Smooth muscle cell (in vitro differentiated cells): Measurements from ENCODE around the gene BLVRA. TPM values are rescaled to one million over a fixed set of nuclear protein-coding genes. Genes with fewer than 3 reads are reported as not detected.

Experiments
- DNase-seq: peaks from one replicate; lab custom pipeline; 2025; ENCODE audit not compliant: unreplicated experiment; lab: John Stamatoyannopoulos, UW
- H2AFZ ChIP-seq: fragments of 200-600 bp; sonication (generic); 2 replicates; pipeline ENCODE4 v1.6.0; 2016; ENCODE audit warnings: antibody characterized with exemption, low read depth, mild to moderate bottlenecking
- H3F3A ChIP-seq: fragments of 200-600 bp; sonication (generic); 2 replicates; pipeline ENCODE4 v1.6.0; 2017; ENCODE audit warnings: antibody characterized with exemption, low read depth
- H3K27ac ChIP-seq: fragments of 200-600 bp; sonication (generic); 2 replicates; pipeline ENCODE4 v1.5.1; 2016; ENCODE audit warnings: low read depth, mild to moderate bottlenecking
- H3K27me3 ChIP-seq: fragments of 200-600 bp; sonication (generic); 2 replicates; pipeline ENCODE4 v1.6.1; 2016; ENCODE audit warnings: low read depth, mild to moderate bottlenecking
- H3K36me3 ChIP-seq: fragments of 200-600 bp; sonication (generic); 2 replicates; pipeline ENCODE4 v1.5.1; 2016; ENCODE audit warnings: low read depth
- H3K4me1 ChIP-seq: fragments of 200-600 bp; sonication (generic); 2 replicates; pipeline ENCODE4 v1.5.1; 2016; ENCODE audit warnings: low read depth
- H3K4me2 ChIP-seq: fragments of 200-600 bp; sonication (generic); 2 replicates; pipeline ENCODE4 v1.6.0; 2016; ENCODE audit warnings: mild to moderate bottlenecking
- H3K4me3 ChIP-seq: fragments of 200-600 bp; sonication (generic); 2 replicates; pipeline ENCODE4 v1.5.1; 2016; ENCODE audit warnings: mild to moderate bottlenecking
- H3K79me2 ChIP-seq: fragments of 200-600 bp; sonication (generic); 2 replicates; pipeline ENCODE4 v1.6.0; 2016; ENCODE audit warnings: low read depth, mild to moderate bottlenecking
- H3K9ac ChIP-seq: fragments of 200-600 bp; sonication (generic); 2 replicates; pipeline ENCODE4 v1.6.0; 2016; ENCODE audit warnings: low read depth
- H3K9me3 ChIP-seq: fragments of 200-600 bp; sonication (generic); replicated peaks from 2 replicates; pipeline ENCODE4 v1.5.1; 2016; ENCODE audit warnings: low read depth
- H4K20me1 ChIP-seq: fragments of 200-600 bp; sonication (generic); 2 replicates; pipeline ENCODE4 v1.6.0; 2016; ENCODE audit warnings: low read depth
- CTCF ChIP-seq: fragments of 200-600 bp; sonication (generic); IDR thresholded peaks from 2 replicates; pipeline ENCODE4 v1.5.1; 2017; ENCODE audit warnings: borderline replicate concordance, mild to moderate bottlenecking, antibody characterized with exemption; ENCODE audit not compliant: insufficient read depth, poor library complexity, severe bottlenecking
- WGBS: methylation state at CpG from one replicate; pipeline ENCODE4 v1.1.7; 2016; ENCODE audit warnings: low lambda C conversion rate; 5-methylcytosine and 5-hydroxymethylcytosine counted together
- polyA plus RNA-seq: library from polyadenylated mRNA; unstranded; fragments of >200 nt; fragmentation: Nextera tagmentation; extraction: Ambion mirVana; gene quantifications from 2 replicates; pipeline ENCODE4 v1.2.1, GENCODE V29; 2016
- total RNA-seq: library from RNA; depleted of rRNA; stranded (reverse); fragments of >200 nt; gene quantifications from 2 replicates; pipeline ENCODE4 v1.2.3, GENCODE V29; 2014

Gene BLVRA
- total and polyA plus RNA-seq, 2 experiments from 2014 or later: 24.6 to 65.4 TPM

DNA sequence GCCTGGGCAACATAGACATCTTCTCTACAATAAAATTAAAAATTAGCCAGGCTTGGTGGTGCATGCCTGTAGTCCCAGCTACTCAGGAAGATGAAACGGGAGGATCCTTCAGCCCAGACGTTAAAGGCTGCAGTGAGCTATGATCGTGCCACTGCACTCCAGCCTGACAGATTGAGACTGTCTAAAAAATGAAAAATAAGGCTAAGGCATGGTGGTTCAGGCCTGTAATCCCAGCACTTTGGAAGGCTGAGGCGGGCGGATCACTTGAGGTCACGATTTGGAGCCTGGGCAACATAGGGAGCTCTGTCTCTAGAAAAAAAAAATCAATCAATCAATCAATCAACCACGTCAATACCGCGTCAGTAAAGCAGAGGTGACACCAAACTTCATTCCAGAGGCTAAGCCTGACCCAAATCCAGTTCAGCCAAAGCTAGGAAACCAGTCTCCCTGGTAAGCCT, 79.8 kb downstream of the BLVRA start:
- TF ChIP-seq CTCF: no peak
- DNase-seq: no peak
- H3K79me2 ChIP-seq: no peaks in the 10 kb centered on the region
- peak overlapping the region; percentile 82 for H3K4me2 ChIP-seq
- H3K27me3 ChIP-seq: no peaks in the 10 kb centered on the region
- 87% methylated on average over 9 of the region's 9 CpGs for WGBS
- no peaks in the 10 kb centered on the region for H3K36me3 ChIP-seq
- no peaks in the 10 kb centered on the region for H3F3A ChIP-seq
- no peaks in the 10 kb centered on the region for H3K9me3 ChIP-seq
- no peaks in the 10 kb centered on the region for H4K20me1 ChIP-seq
- peak overlapping the region; percentile 16 for H3K9ac ChIP-seq
- peak overlapping the region; percentile 39 for H3K4me3 ChIP-seq
- peak overlapping the region; percentile 73 for H2AFZ ChIP-seq
- H3K4me1 ChIP-seq: no peaks in the 10 kb centered on the region
- H3K27ac ChIP-seq: no peak overlapping the region

- DNase-seq: no peak
- no peaks in the 10 kb centered on the region for H3K4me1 ChIP-seq
- H2AFZ ChIP-seq: no peak overlapping the region
- H3K4me2 ChIP-seq: no peak overlapping the region
- no peaks in the 10 kb centered on the region for H3K27me3 ChIP-seq
- no peaks in the 10 kb centered on the region for H4K20me1 ChIP-seq
- no peaks in the 10 kb centered on the region for H3K79me2 ChIP-seq
- no peak for TF ChIP-seq CTCF
- H3F3A ChIP-seq: no peaks in the 10 kb centered on the region
- H3K4me3 ChIP-seq: no peak overlapping the region
- H3K27ac ChIP-seq: no peak overlapping the region
- no peaks in the 10 kb centered on the region for H3K36me3 ChIP-seq
- H3K9me3 ChIP-seq: no peaks in the 10 kb centered on the region
- 94% methylated on average over 4 of the region's 4 CpGs for WGBS
- no peak overlapping the region for H3K9ac ChIP-seq
These were observed 84.8 kb downstream of the BLVRA start for GRCh38 chr7:43843296-43843695.

DNA sequence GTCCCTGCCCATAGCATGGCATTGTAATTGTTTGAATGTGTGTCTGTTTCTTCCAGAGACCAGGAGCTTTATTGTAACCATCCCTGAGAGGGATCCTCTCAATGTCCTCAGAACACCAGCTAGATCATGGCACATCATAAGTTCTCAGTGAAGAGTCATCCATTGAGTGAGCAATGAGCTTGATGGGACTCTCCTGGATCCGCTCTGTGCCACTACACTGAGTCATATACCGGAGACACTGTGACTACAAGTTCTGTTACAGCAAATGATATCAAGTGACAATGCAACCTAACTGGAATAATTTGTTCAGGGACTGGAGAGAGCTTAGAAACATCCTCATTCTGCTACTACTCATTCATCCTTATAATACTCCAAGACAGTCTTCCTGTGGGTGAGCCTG, 85.8 kb downstream of the BLVRA start:
- Histone ChIP-seq H4K20me1 (no peaks in the 10 kb centered on the region), H3K4me1 (no peaks in the 10 kb centered on the region), H3K9ac (no peak overlapping the region), H3K4me2 (no peak overlapping the region), H3K79me2 (no peaks in the 10 kb centered on the region), H3K36me3 (no peaks in the 10 kb centered on the region), H3K9me3 (no peaks in the 10 kb centered on the region), H2AFZ (no peak overlapping the region), H3K4me3 (no peak overlapping the region), H3K27me3 (no peaks in the 10 kb centered on the region), H3K27ac (no peak overlapping the region), H3F3A (no peaks in the 10 kb centered on the region)
- no peak for DNase-seq
- TF ChIP-seq CTCF: no peak
- 93% methylated on average over 2 of the region's 2 CpGs for WGBS

GRCh38 chr7:43844662-43845061, 86.2 kb downstream of the BLVRA start:
- no peaks in the 10 kb centered on the region for H3K9me3 ChIP-seq
- H4K20me1 ChIP-seq: no peaks in the 10 kb centered on the region
- WGBS: 95% methylated on average over 2 of the region's 2 CpGs
- H2AFZ ChIP-seq: no peak overlapping the region
- H3K4me3 ChIP-seq: no peak overlapping the region
- no peak for TF ChIP-seq CTCF
- H3K36me3 ChIP-seq: no peaks in the 10 kb centered on the region
- no peaks in the 10 kb centered on the region for H3K4me1 ChIP-seq
- no peak for DNase-seq
- no peaks in the 10 kb centered on the region for H3K79me2 ChIP-seq
- H3K27me3 ChIP-seq: no peaks in the 10 kb centered on the region
- no peak overlapping the region for H3K9ac ChIP-seq
- H3F3A ChIP-seq: no peaks in the 10 kb centered on the region
- no peak overlapping the region for H3K4me2 ChIP-seq
- H3K27ac ChIP-seq: no peak overlapping the region
